Esophagus mucosa (tissue), 1 donor: ENCODE results near the gene C6orf47. TPM values are rescaled to one million over a fixed set of nuclear protein-coding genes. Genes with fewer than 3 reads are reported as not detected.

Experiments
- ATAC-seq: fragments of 200-7000 bp; cut with Tn5 transposase; one replicate; pipeline ENCODE4 v1.9.1; 2020
- total RNA-seq: library from RNA; stranded (reverse); gene quantifications from one replicate; pipeline ENCODE4 v1.2.4, GENCODE V29; 2023
- donor health status: DM: yes; HTN: yes; CAD: no.

The C6orf47 gene
- total RNA-seq, 1 donor from 2014 or later = 18.1 TPM

- peak; percentile 63 for ATAC-seq
These were observed 763 bp downstream of the C6orf47 start for GRCh38 chr6:31659649-31660380.

- ATAC-seq = no peak
These were observed 1.5 kb downstream of the C6orf47 start for GRCh38 chr6:31658983-31659648.

GRCh38 chr6:31658158-31658688 lies 2.4 kb downstream of the C6orf47 start:
- ATAC-seq = no peak

- no peak for ATAC-seq
These were observed 3.0 kb downstream of the C6orf47 start for GRCh38 chr6:31657406-31658157.

- ATAC-seq = no peak
These were observed 5.0 kb downstream of the C6orf47 start, which contains the start of gene APOM for GRCh38 chr6:31655349-31656237. APOM (plus strand) TSS chr6:31655894; CDS start chr6:31655967, 73 bp downstream.

- no peak for ATAC-seq
These were observed 5.8 kb downstream of the C6orf47 start for GRCh38 chr6:31654574-31655348.

- peak; percentile 66 for ATAC-seq
These were observed 7.5 kb downstream of the C6orf47 start for GRCh38 chr6:31652925-31653724.

- peak; percentile 74 for ATAC-seq
These were observed 8.9 kb downstream of the C6orf47 start for GRCh38 chr6:31651602-31652191.

GRCh38 chr6:31645325-31645724 lies 15.3 kb downstream of the C6orf47 start:
- ATAC-seq = no peak

- no peak for ATAC-seq
These were observed 16.6 kb downstream of the C6orf47 start for GRCh38 chr6:31643818-31644454.

GRCh38 chr6:31642798-31643570 lies 17.6 kb downstream of the C6orf47 start:
- ATAC-seq = no peak

- no peak for ATAC-seq
These were observed 19.2 kb downstream of the C6orf47 start for GRCh38 chr6:31641370-31641769.

GRCh38 chr6:31640612-31641011 lies 20.0 kb downstream of the C6orf47 start:
- no peak for ATAC-seq

- no peak for ATAC-seq
These were observed 21.1 kb downstream of the C6orf47 start for GRCh38 chr6:31639449-31639861.

- ATAC-seq = no peak
These were observed 21.5 kb downstream of the C6orf47 start for GRCh38 chr6:31639043-31639442.

- no peak for ATAC-seq
These were observed 23.6 kb downstream of the C6orf47 start for GRCh38 chr6:31636698-31637596.

- ATAC-seq = no peak
These were observed 25.5 kb downstream of the C6orf47 start for GRCh38 chr6:31634969-31635575.
